Caco-2 (cell line): ENCODE results near the gene COMMD1. TPM values are rescaled to one million over a fixed set of nuclear protein-coding genes. Genes with fewer than 3 reads are reported as not detected.

ENCODE experiments used
- BruUV-seq: library from RNA; stranded (reverse); fragments of 400-500 nt; replicated peaks from 2 replicates; lab custom pipeline; 2021; lab: Mats Ljungman, UMichigan
- CTCF ChIA-PET: fragments of 300-600 bp; sonication (Branson Sonifier 250); formaldehyde crosslinking; loops from one replicate; lab custom pipeline; 2022; ENCODE audit warnings: antibody characterized with exemption; lab: Charles Lee
- POLR2A ChIA-PET: fragments of 300-600 bp; sonication (Branson Sonifier 250); formaldehyde crosslinking; loops from one replicate; lab custom pipeline; 2022; ENCODE audit warnings: antibody characterized with exemption; lab: Charles Lee
- DNase-seq, 2 experiments: peaks; one replicate each; pipeline versions ENCODE4 v3.0.0 to v3.0.0-alpha.2; 2020 to 2022
- H3K27me3 ChIP-seq: replicated peaks from 2 replicates; pipeline ENCODE4 v1.6.0; 2011; ENCODE audit warnings: low read length; ENCODE audit not compliant: control insufficient read depth, insufficient read depth
- H3K36me3 ChIP-seq: 2 replicates; pipeline ENCODE4 v1.5.1; 2011; ENCODE audit warnings: low read length; ENCODE audit not compliant: control insufficient read depth, insufficient read depth
- H3K4me1 ChIP-seq: fragments of 250-450 bp; sonication (Bioruptor Pico); 2 replicates; pipeline ENCODE4 v1.5.1; 2020; ENCODE audit warnings: mild to moderate bottlenecking
- H3K4me3 ChIP-seq: 2 replicates; pipeline ENCODE4 v1.5.1; 2011; ENCODE audit warnings: low read depth, mild to moderate bottlenecking, control low read depth, low read length
- H3K9me3 ChIP-seq: fragments of 250-450 bp; sonication (Bioruptor Pico); 2 replicates; pipeline ENCODE4 v1.5.1; 2020; ENCODE audit warnings: mild to moderate bottlenecking, moderate library complexity
- H3K27ac Mint-ChIP-seq: one replicate; pipeline ENCODE4 v1.8.0; 2022; ENCODE audit warnings: mixed read lengths; ENCODE audit not compliant: unreplicated experiment
- H3K27me3 Mint-ChIP-seq: one replicate; pipeline ENCODE4 v1.8.0; 2022; ENCODE audit warnings: mixed read lengths; ENCODE audit not compliant: insufficient read depth, unreplicated experiment
- H3K36me3 Mint-ChIP-seq: one replicate; pipeline ENCODE4 v1.8.0; 2022; ENCODE audit warnings: mild to moderate bottlenecking, mixed read lengths; ENCODE audit not compliant: insufficient read depth, unreplicated experiment
- H3K4me1 Mint-ChIP-seq: one replicate; pipeline ENCODE4 v1.8.0; 2022; ENCODE audit warnings: low read depth, mixed read lengths; ENCODE audit not compliant: unreplicated experiment
- H3K4me3 Mint-ChIP-seq: one replicate; pipeline ENCODE4 v1.8.0; 2022; ENCODE audit warnings: mild to moderate bottlenecking, moderate library complexity, mixed read lengths; ENCODE audit not compliant: unreplicated experiment
- H3K9me3 Mint-ChIP-seq: one replicate; pipeline ENCODE4 v1.8.0; 2022; ENCODE audit warnings: mixed read lengths; ENCODE audit not compliant: unreplicated experiment
- CTCF ChIP-seq, 2 experiments: fragments of 200-600 bp in 1 of 2; IDR thresholded peaks; 1 replicate in 1 of 2; 2 replicates in 1 of 2; pipeline versions ENCODE4 v1.5.1 to v1.8.0; 2011 to 2022; ENCODE audit warnings: antibody characterized with exemption in 1 of 2, control low read depth in 1 of 2, inconsistent platforms in 1 of 2, low read depth in 1 of 2, low read length in 1 of 2, mild to moderate bottlenecking in 1 of 2, moderate library complexity in 1 of 2; ENCODE audit not compliant: insufficient read depth in 1 of 2, severe bottlenecking in 1 of 2, unreplicated experiment in 1 of 2
- intact Hi-C: fragments of 100-400 bp; cut with micrococcal nuclease; formaldehyde crosslinking; loops from one replicate; pipeline ENCODE4 v1.10.0; 2022; ENCODE audit not compliant: unreplicated experiment
- total RNA-seq: library from RNA; stranded (reverse); gene quantifications from 2 replicates; pipeline ENCODE4 v1.2.3, GENCODE V29; 2022

The COMMD1 gene
- total RNA-seq, 1 experiment from 2014 or later = 56.7 TPM

- no TSS peak for BruUV-seq
Observed at GRCh38 chr2:62074233-62074632, 168.8 kb downstream of the COMMD1 start.

GRCh38 chr2:62076980-62077638, 171.6 kb downstream of the COMMD1 start:
- Mint-ChIP-seq H3K9me3 (no peaks in the 10 kb centered on the region), H3K4me3 (no peak overlapping the region), H3K4me1 (no peaks in the 10 kb centered on the region), H3K27ac (no peak overlapping the region), H3K36me3 (peaks cover 5% of the 10 kb centered on the region), H3K27me3 (no peaks in the 10 kb centered on the region)
- H3K4me3 ChIP-seq = no peak overlapping the region
- peaks cover 4% of the 10 kb centered on the region; the same call in 1 of the 2 replicates for H3K4me1 ChIP-seq
- POLR2A ChIA-PET = no interaction called here
- H3K9me3 ChIP-seq = peaks cover 13% of the 10 kb centered on the region
- intact Hi-C loops = no loop called here
- no peaks in the 10 kb centered on the region; the same call in 1 of the 2 replicates for H3K36me3 ChIP-seq
- BruUV-seq = no TSS peak
- CTCF ChIA-PET = no interaction called here
- no peaks in the 10 kb centered on the region for H3K27me3 ChIP-seq
- DNase-seq = no peak
- TF ChIP-seq CTCF (IDR thresholded peaks at IDR 0.05; ENCODE audit: insufficient read depth in 1 of 2, low read depth in 1 of 2, low read length in 1 of 2, severe bottlenecking in 1 of 2, unreplicated experiment in 1 of 2) = no peak

More at GRCh38 chr2:62074233-62074632, 168.8 kb downstream of the COMMD1 start:
- Histone ChIP-seq H3K4me3 (no peak overlapping the region), H3K9me3 (peaks cover 16% of the 10 kb centered on the region), H3K36me3 (no peaks in the 10 kb centered on the region; the same call in 1 of the 2 replicates), H3K27me3 (no peaks in the 10 kb centered on the region), H3K4me1 (peaks cover 4% of the 10 kb centered on the region; the same call in 1 of the 2 replicates)
- no peaks in the 10 kb centered on the region for H3K4me1 Mint-ChIP-seq
- H3K9me3 Mint-ChIP-seq = no peaks in the 10 kb centered on the region
- intact Hi-C loops = no loop called here
- peaks cover 5% of the 10 kb centered on the region for H3K36me3 Mint-ChIP-seq
- no peaks in the 10 kb centered on the region for H3K27me3 Mint-ChIP-seq
- H3K27ac Mint-ChIP-seq = no peak overlapping the region
- ChIA-PET POLR2A (no interaction called here), CTCF (no interaction called here)
- DNase-seq = no peak
- no peak overlapping the region for H3K4me3 Mint-ChIP-seq
- no peak for TF ChIP-seq CTCF (IDR thresholded peaks at IDR 0.05; ENCODE audit: insufficient read depth in 1 of 2, low read depth in 1 of 2, low read length in 1 of 2, severe bottlenecking in 1 of 2, unreplicated experiment in 1 of 2)

GRCh38 chr2:62084801-62085200, 179.3 kb downstream of the COMMD1 start:
- H3K27me3 Mint-ChIP-seq = no peaks in the 10 kb centered on the region
- no peaks in the 10 kb centered on the region for H3K36me3 Mint-ChIP-seq
- TF ChIP-seq CTCF (IDR thresholded peaks at IDR 0.05; ENCODE audit: insufficient read depth in 1 of 2, low read depth in 1 of 2, low read length in 1 of 2, severe bottlenecking in 1 of 2, unreplicated experiment in 1 of 2) = no peak
- Histone ChIP-seq H3K9me3 (no peaks in the 10 kb centered on the region), H3K36me3 (no peaks in the 10 kb centered on the region), H3K4me1 (peaks cover 18% of the 10 kb centered on the region), H3K27me3 (no peaks in the 10 kb centered on the region), H3K4me3 (no peak overlapping the region)
- no peak overlapping the region for H3K4me3 Mint-ChIP-seq
- peaks cover 10% of the 10 kb centered on the region for H3K9me3 Mint-ChIP-seq
- H3K4me1 Mint-ChIP-seq = peaks cover 6% of the 10 kb centered on the region
- ChIA-PET CTCF (interaction anchor here (0.6 kb wide), 1 partner anchor 696 kb away, joined by 3 read pairs; no protein-coding TSS in a partner anchor), POLR2A (no interaction called here)
- BruUV-seq = no TSS peak
- DNase-seq = no peak
- intact Hi-C loops = no loop called here
- no peak overlapping the region for H3K27ac Mint-ChIP-seq
